ENCODE data around the gene APOL2.
"Not testable (repeated sequence)": the region's sequence is repeated elsewhere in the genome, so short reads cannot be mapped to it uniquely, and the experiment has no call there.

APOL2 gene

GRCh38 chr22:36233796-36234195, 5.5 kb downstream of the APOL2 start:
- H3K4me3 ChIP-seq (ENCODE audit: low read depth, low read length) = no peak overlapping the region
- no peak for TF ChIP-seq CTCF (IDR thresholded peaks at IDR 0.05; ENCODE audit: borderline replicate concordance, insufficient read depth, low read depth, low read length)

GRCh38 chr22:36232715-36233401, 6.5 kb downstream of the APOL2 start:
- no peak for TF ChIP-seq CTCF (IDR thresholded peaks at IDR 0.05; ENCODE audit: borderline replicate concordance, insufficient read depth, low read depth, low read length)
- H3K4me3 ChIP-seq (ENCODE audit: low read depth, low read length) = no peak overlapping the region

GRCh38 chr22:36231051-36231450, 8.3 kb downstream of the APOL2 start:
- H3K4me3 ChIP-seq (ENCODE audit: low read depth, low read length) = not testable (repeated sequence)

GRCh38 chr22:36229649-36230048, 9.7 kb downstream of the APOL2 start:
- not testable (repeated sequence) for H3K4me3 ChIP-seq (ENCODE audit: low read depth, low read length)

GRCh38 chr22:36228944-36229343, 10.4 kb downstream of the APOL2 start:
- TF ChIP-seq CTCF (IDR thresholded peaks at IDR 0.05; ENCODE audit: borderline replicate concordance, insufficient read depth, low read depth, low read length) = no peak
- no peak overlapping the region for H3K4me3 ChIP-seq (ENCODE audit: low read depth, low read length)

- not testable (repeated sequence) for H3K4me3 ChIP-seq (ENCODE audit: low read depth, low read length)
Measured at GRCh38 chr22:36228369-36228768, 11.0 kb downstream of the APOL2 start.

GRCh38 chr22:36227806-36228205, 11.5 kb downstream of the APOL2 start:
- no peak overlapping the region for H3K4me3 ChIP-seq (ENCODE audit: low read depth, low read length)
- TF ChIP-seq CTCF (IDR thresholded peaks at IDR 0.05; ENCODE audit: borderline replicate concordance, insufficient read depth, low read depth, low read length) = no peak

- TF ChIP-seq CTCF (IDR thresholded peaks at IDR 0.05; ENCODE audit: borderline replicate concordance, insufficient read depth, low read depth, low read length) = no peak
- no peak overlapping the region for H3K4me3 ChIP-seq (ENCODE audit: low read depth, low read length)
Measured at GRCh38 chr22:36227396-36227795, 11.9 kb downstream of the APOL2 start.

GRCh38 chr22:36226189-36226588, 13.1 kb downstream of the APOL2 start:
- TF ChIP-seq CTCF (IDR thresholded peaks at IDR 0.05; ENCODE audit: borderline replicate concordance, insufficient read depth, low read depth, low read length) = no peak
- no peak overlapping the region for H3K4me3 ChIP-seq (ENCODE audit: low read depth, low read length)

Measured in GM12875 (cell line).